HG03045 (cell line): ENCODE results near the gene COX8C.
"Not testable (repeated sequence)": the region's sequence is repeated elsewhere in the genome, so short reads cannot be mapped to it uniquely, and the experiment has no call there.

ENCODE experiments used
- ATAC-seq: cut with Tn5 transposase; IDR thresholded peaks from one replicate; pipeline ENCODE4 v1.9.1; 2021; ENCODE audit warnings: mild to moderate bottlenecking, moderate library complexity; ENCODE audit not compliant: unreplicated experiment

Gene COX8C

GRCh38 chr14:93368996-93369712, 22.2 kb downstream of the COX8C start:
- ATAC-seq = peak; percentile 34

- peak; percentile 82 for ATAC-seq
Observed at GRCh38 chr14:93369713-93370266, 22.8 kb downstream of the COX8C start.

- peak; percentile 94 for ATAC-seq
Observed at GRCh38 chr14:93375673-93376156, 28.7 kb downstream of the COX8C start.

- no peak for ATAC-seq
Observed at GRCh38 chr14:93379831-93380230, 32.8 kb downstream of the COX8C start.

- no peak for ATAC-seq
Observed at GRCh38 chr14:93381644-93382043, 34.7 kb downstream of the COX8C start.

- not testable (repeated sequence) for ATAC-seq
Observed at GRCh38 chr14:93384256-93384655, 37.3 kb downstream of the COX8C start.

- ATAC-seq = no peak
Observed at GRCh38 chr14:93395231-93395630, 48.2 kb downstream of the COX8C start.

GRCh38 chr14:93396456-93396855, 49.5 kb downstream of the COX8C start:
- no peak for ATAC-seq
